ENCODE data around the gene NUCKS1. TPM values are rescaled to one million over a fixed set of nuclear protein-coding genes. Genes with fewer than 3 reads are reported as not detected.
A peak's percentile ranks its signal among the peaks of the same experiment; 100 is the strongest.

Gene NUCKS1
- polyA plus RNA-seq, 1 donor from 2014 or later: 134 TPM

GRCh38 chr1:205777994-205778393 lies 28.0 kb upstream of the NUCKS1 start:
- Histone ChIP-seq H3K27me3 (ENCODE audit: insufficient read depth, low read depth, low read length) (peaks cover 31% of the 10 kb centered on the region), H3K9me3 (ENCODE audit: low read length) (no peaks in the 10 kb centered on the region), H3K4me2 (ENCODE audit: low read length) (no peak overlapping the region), H2AFZ (ENCODE audit: low read depth, low read length) (no peak overlapping the region), H3K9me2 (ENCODE audit: insufficient read depth, low read length) (no peaks in the 10 kb centered on the region), H4K20me1 (ENCODE audit: insufficient read depth) (no peaks in the 10 kb centered on the region), H3F3A (ENCODE audit: insufficient read depth, low read length, poor library complexity, severe bottlenecking) (no peaks in the 10 kb centered on the region), H3K27ac (ENCODE audit: low read length) (no peak overlapping the region), H3K79me2 (replicated peaks; ENCODE audit: insufficient read depth, low read length) (no peaks in the 10 kb centered on the region), H3K36me3 (ENCODE audit: insufficient read depth, low read length) (no peaks in the 10 kb centered on the region), H3K4me3 (ENCODE audit: low read length) (no peak overlapping the region), H3K9ac (ENCODE audit: low read length) (no peak overlapping the region)
- TF ChIP-seq, protein P1, sequence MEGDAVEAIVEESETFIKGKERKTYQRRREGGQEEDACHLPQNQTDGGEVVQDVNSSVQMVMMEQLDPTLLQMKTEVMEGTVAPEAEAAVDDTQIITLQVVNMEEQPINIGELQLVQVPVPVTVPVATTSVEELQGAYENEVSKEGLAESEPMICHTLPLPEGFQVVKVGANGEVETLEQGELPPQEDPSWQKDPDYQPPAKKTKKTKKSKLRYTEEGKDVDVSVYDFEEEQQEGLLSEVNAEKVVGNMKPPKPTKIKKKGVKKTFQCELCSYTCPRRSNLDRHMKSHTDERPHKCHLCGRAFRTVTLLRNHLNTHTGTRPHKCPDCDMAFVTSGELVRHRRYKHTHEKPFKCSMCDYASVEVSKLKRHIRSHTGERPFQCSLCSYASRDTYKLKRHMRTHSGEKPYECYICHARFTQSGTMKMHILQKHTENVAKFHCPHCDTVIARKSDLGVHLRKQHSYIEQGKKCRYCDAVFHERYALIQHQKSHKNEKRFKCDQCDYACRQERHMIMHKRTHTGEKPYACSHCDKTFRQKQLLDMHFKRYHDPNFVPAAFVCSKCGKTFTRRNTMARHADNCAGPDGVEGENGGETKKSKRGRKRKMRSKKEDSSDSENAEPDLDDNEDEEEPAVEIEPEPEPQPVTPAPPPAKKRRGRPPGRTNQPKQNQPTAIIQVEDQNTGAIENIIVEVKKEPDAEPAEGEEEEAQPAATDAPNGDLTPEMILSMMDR (IDR thresholded peaks at IDR 0.05; ENCODE audit: poor library complexity, severe bottlenecking): no peak
- TF ChIP-seq MXI1 (conservative IDR thresholded peaks at IDR 0.05; ENCODE audit: poor library complexity, severe bottlenecking) (no peak), POLR2AphosphoS5 (IDR thresholded peaks at IDR 0.05) (no peak), SMC3 (conservative IDR thresholded peaks at IDR 0.05; ENCODE audit: poor library complexity) (no peak), TAF1 (IDR thresholded peaks at IDR 0.05; ENCODE audit: low read depth) (no peak), RAD21 (conservative IDR thresholded peaks at IDR 0.05) (no peak), EZH2 (IDR thresholded peaks at IDR 0.05; ENCODE audit: borderline replicate concordance, insufficient read depth, low read length, poor library complexity, severe bottlenecking) (no peak), EP300 (conservative IDR thresholded peaks at IDR 0.05; ENCODE audit: poor library complexity, severe bottlenecking) (no peak)
- TF ChIP-seq, protein P2, sequence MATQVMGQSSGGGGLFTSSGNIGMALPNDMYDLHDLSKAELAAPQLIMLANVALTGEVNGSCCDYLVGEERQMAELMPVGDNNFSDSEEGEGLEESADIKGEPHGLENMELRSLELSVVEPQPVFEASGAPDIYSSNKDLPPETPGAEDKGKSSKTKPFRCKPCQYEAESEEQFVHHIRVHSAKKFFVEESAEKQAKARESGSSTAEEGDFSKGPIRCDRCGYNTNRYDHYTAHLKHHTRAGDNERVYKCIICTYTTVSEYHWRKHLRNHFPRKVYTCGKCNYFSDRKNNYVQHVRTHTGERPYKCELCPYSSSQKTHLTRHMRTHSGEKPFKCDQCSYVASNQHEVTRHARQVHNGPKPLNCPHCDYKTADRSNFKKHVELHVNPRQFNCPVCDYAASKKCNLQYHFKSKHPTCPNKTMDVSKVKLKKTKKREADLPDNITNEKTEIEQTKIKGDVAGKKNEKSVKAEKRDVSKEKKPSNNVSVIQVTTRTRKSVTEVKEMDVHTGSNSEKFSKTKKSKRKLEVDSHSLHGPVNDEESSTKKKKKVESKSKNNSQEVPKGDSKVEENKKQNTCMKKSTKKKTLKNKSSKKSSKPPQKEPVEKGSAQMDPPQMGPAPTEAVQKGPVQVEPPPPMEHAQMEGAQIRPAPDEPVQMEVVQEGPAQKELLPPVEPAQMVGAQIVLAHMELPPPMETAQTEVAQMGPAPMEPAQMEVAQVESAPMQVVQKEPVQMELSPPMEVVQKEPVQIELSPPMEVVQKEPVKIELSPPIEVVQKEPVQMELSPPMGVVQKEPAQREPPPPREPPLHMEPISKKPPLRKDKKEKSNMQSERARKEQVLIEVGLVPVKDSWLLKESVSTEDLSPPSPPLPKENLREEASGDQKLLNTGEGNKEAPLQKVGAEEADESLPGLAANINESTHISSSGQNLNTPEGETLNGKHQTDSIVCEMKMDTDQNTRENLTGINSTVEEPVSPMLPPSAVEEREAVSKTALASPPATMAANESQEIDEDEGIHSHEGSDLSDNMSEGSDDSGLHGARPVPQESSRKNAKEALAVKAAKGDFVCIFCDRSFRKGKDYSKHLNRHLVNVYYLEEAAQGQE (IDR thresholded peaks at IDR 0.05; ENCODE audit: borderline replicate concordance): no peak

DNA sequence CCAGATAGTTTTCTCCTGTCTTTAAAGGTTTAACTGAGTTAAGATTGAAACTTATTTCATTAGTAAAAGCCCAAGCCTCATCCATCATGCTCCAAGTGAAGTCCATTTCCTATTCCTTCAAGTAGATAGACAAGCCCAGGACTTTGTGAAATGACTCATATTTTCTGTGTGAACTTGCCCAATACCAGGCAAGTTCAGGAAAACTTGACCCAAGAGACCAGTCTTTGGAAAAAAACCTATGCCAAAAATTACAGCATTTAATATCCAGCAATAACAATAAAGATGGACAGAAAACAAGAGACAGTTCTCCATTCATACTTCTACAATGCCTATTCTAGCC lies 25.7 kb upstream of the NUCKS1 start:
- no peak overlapping the region for H3K27ac ChIP-seq (ENCODE audit: low read length)
- no peaks in the 10 kb centered on the region for H3K9me2 ChIP-seq (ENCODE audit: insufficient read depth, low read length)
- H3K9ac ChIP-seq (ENCODE audit: low read length): no peak overlapping the region
- no peaks in the 10 kb centered on the region for H3F3A ChIP-seq (ENCODE audit: insufficient read depth, low read length, poor library complexity, severe bottlenecking)
- TF ChIP-seq, protein P1 (IDR thresholded peaks at IDR 0.05; ENCODE audit: poor library complexity, severe bottlenecking): no peak
- TF ChIP-seq MXI1 (conservative IDR thresholded peaks at IDR 0.05; ENCODE audit: poor library complexity, severe bottlenecking): no peak
- TF ChIP-seq POLR2AphosphoS5 (IDR thresholded peaks at IDR 0.05): no peak
- TF ChIP-seq, protein P2 (IDR thresholded peaks at IDR 0.05; ENCODE audit: borderline replicate concordance): no peak
- TF ChIP-seq EZH2 (IDR thresholded peaks at IDR 0.05; ENCODE audit: borderline replicate concordance, insufficient read depth, low read length, poor library complexity, severe bottlenecking): no peak
- TF ChIP-seq SMC3 (conservative IDR thresholded peaks at IDR 0.05; ENCODE audit: poor library complexity): no peak
- TF ChIP-seq RAD21 (conservative IDR thresholded peaks at IDR 0.05): no peak
- no peak for TF ChIP-seq EP300 (conservative IDR thresholded peaks at IDR 0.05; ENCODE audit: poor library complexity, severe bottlenecking)
- TF ChIP-seq TAF1 (IDR thresholded peaks at IDR 0.05; ENCODE audit: low read depth): no peak
- no peak overlapping the region for H3K4me2 ChIP-seq (ENCODE audit: low read length)
- H3K36me3 ChIP-seq (ENCODE audit: insufficient read depth, low read length): no peaks in the 10 kb centered on the region
- H3K4me3 ChIP-seq (ENCODE audit: low read length): peak overlapping the region; percentile 80
- peaks cover 34% of the 10 kb centered on the region for H3K27me3 ChIP-seq (ENCODE audit: insufficient read depth, low read depth, low read length)
- H3K79me2 ChIP-seq (replicated peaks; ENCODE audit: insufficient read depth, low read length): no peaks in the 10 kb centered on the region
- no peaks in the 10 kb centered on the region for H3K9me3 ChIP-seq (ENCODE audit: low read length)
- no peak overlapping the region for H2AFZ ChIP-seq (ENCODE audit: low read depth, low read length)
- H4K20me1 ChIP-seq (ENCODE audit: insufficient read depth): no peaks in the 10 kb centered on the region

Data from neural cell (in vitro differentiated cells).